Measurements from ENCODE around the gene CCDC142.
"Not testable (repeated sequence)": the region's sequence is repeated elsewhere in the genome, so short reads cannot be mapped to it uniquely, and the experiment has no call there.

The CCDC142 gene

DNA sequence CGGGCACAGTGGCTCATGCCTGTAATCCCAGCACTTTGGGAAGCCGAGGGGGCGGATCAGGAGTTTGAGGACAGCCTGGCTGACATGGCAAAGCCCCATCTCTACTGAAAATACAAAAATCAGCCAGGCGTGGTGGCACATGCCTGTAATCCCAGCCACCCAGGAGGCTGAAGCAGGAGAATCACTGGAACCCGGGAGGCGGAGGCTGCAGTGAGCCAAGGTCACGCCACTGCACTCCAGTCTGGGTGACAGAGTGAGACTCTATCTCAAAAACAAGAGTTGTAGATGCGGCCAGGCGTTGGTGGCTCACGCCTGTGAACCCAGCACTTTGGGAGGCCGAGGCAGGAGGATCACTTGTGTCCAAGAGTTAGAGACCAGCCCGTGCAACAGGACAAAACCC, 12.1 kb downstream of the CCDC142 start:
- H3K9me3 Mint-ChIP-seq, ATAC-seq, H3K27me3 Mint-ChIP-seq: not testable (repeated sequence)
- peak overlapping the region; percentile 78 for H3K27ac Mint-ChIP-seq
- peak overlapping the region; percentile 63 for H3K4me3 Mint-ChIP-seq
- peaks cover 25% of the 10 kb centered on the region for H3K4me1 Mint-ChIP-seq
- peaks cover 26% of the 10 kb centered on the region for H3K36me3 Mint-ChIP-seq

DNA sequence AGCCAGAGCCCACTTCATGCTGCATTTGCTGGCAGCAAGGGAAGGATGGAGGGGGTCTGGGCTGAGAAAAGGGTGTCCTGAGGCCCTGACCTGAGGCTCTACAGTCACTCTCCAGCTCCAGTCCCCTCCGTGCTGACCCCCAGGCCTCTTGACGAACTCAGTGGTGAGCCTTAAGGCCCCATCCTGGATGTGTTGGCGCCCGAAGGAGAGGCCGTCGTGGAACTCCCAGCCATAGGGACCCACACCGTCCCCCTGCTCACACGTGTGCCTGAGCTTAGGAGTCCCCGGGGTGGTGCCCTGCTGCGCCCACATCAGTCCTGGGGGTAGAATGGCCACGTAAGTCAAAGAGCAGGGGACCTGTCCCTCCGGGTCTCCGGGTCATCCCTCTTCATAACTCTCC, 18.4 kb downstream of the CCDC142 start:
- Mint-ChIP-seq H3K4me1 (peaks cover 31% of the 10 kb centered on the region), H3K4me3 (peak overlapping the region; percentile 93), H3K27ac (peak overlapping the region; percentile 93), H3K36me3 (peaks cover 28% of the 10 kb centered on the region), H3K27me3 (no peaks in the 10 kb centered on the region), H3K9me3 (no peaks in the 10 kb centered on the region)
- peak; percentile 3 for ATAC-seq

DNA sequence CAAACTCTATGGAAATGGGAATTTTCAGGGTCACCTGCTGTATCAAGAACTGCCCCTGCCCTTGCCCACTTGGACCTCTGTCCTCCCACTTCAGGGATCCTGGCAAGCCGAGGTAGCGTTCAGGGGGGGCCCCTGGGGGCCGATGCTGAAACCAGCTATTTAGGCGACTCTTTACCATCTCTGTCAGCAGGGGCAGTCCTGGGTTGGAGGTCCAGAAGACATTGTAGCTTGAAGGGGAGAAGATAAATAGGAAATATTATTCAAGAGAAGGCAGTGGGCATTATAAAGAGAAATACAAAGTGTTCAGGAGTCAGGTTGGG, 20.1 kb downstream of the CCDC142 start:
- no peaks in the 10 kb centered on the region for H3K9me3 Mint-ChIP-seq
- H3K27ac Mint-ChIP-seq, result peak overlapping the region; percentile 14
- peaks cover 40% of the 10 kb centered on the region for H3K4me1 Mint-ChIP-seq
- H3K36me3 Mint-ChIP-seq, result peaks cover 28% of the 10 kb centered on the region
- H3K27me3 Mint-ChIP-seq, result no peaks in the 10 kb centered on the region
- ATAC-seq, result no peak
- H3K4me3 Mint-ChIP-seq, result no peak overlapping the region

DNA sequence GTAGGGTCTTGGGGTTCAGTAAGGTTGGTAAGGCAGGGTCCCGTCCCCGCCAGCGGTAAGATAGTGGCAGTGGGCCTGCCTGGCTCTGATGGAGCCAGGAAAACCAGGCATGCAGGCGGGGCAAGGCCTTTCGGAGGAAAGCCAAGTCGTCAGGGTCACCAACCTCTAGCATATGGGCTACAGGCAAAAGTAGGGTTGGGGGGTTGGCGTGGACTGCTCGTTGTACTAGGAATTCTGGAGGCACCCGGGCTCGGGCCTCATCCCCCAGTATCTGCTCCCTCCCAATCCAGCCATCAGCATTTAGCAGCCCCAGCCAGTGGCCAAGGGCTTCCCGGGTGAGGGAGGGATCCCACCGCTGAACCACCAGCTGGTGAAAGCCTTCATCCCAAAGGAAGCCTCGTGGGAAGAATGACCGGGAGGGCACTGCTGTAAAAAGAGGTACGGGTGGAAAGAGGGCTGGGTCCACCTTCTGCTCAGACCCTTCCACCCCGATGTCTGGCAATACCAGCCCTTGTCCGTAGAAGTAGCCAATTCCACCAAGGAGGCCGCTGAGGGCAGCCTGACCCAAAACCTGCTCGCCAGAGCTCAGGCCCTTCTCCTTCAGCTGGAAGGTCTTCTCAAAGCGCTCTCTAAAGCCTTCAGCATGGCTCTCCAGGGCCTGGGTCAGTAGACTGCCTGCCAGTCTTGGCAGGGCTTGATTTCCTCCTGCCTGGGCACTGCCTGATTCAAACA, 20.6 kb downstream of the CCDC142 start:
- Mint-ChIP-seq H3K27me3 (no peaks in the 10 kb centered on the region), H3K4me1 (peaks cover 42% of the 10 kb centered on the region), H3K4me3 (no peak overlapping the region)

DNA sequence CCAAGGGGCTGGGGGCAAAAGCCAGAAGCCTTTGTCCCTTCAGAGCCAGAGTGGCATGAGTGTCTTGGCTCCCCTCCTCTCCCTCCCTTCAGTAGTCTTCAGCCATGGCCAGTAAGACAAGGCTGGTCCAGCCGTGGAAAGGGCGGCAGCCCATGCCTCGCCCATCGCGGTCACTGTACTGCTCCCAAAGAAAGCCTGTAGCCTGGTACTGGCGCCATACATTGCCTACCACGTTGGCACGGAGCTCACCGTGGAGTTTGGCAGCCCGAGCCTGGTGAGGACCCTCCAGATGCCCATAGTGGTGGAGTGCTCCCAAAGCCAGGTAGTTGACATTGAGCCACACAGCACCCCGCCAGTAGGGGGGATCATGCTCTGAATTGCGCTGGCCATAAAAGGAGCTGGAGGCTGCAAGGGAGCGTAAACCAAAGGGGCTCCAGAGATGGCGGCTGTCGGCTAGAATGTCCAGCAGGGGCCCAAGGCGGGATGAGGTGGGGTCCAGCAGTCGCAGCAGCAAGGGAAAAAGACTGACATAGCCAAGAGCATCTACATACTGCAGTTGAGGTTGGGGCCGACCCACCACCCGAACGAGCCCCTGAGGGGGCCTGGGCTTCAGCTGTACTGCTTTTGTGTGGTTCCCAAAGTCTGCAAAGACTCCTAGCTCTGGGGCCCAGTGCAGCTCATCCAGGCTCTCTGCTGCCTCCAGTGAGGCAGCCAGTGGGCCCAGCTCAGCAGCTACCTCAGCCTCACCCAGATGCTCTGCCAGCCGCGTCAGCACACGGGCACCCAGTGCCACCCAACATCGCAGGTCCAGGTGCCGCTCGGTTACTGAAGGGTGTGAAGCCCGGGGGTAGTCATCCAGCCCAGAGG, 21.4 kb downstream of the CCDC142 start:
- Mint-ChIP-seq H3K4me3 (no peak overlapping the region), H3K27ac (no peak overlapping the region), H3K9me3 (no peaks in the 10 kb centered on the region), H3K4me1 (peaks cover 50% of the 10 kb centered on the region), H3K36me3 (peaks cover 30% of the 10 kb centered on the region), H3K27me3 (no peaks in the 10 kb centered on the region)
- ATAC-seq, result no peak

More for the DNA sequence above, 20.6 kb downstream of the CCDC142 start:
- Mint-ChIP-seq H3K27ac (peak overlapping the region; percentile 14), H3K9me3 (no peaks in the 10 kb centered on the region), H3K36me3 (peaks cover 28% of the 10 kb centered on the region)
- no peak for ATAC-seq

DNA sequence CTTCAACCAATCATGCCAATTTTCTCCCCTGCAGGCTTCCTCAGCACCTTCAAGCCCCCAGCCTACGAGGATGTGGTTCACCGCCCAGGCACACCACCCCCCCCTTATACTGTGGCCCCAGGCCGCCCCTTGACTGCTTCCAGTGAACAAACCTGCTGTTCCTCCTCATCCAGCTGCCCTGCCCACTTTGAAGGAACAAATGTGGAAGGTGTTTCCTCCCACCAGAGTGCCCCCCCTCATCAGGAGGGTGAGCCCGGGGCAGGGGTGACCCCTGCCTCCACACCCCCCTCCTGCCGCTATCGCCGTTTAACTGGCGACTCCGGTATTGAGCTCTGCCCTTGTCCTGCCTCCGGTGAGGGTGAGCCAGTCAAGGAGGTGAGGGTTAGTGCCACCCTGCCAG, 22.6 kb downstream of the CCDC142 start:
- not testable (repeated sequence) for ATAC-seq, H3K9me3 Mint-ChIP-seq, H3K27me3 Mint-ChIP-seq
- H3K4me1 Mint-ChIP-seq, result peaks cover 56% of the 10 kb centered on the region
- peaks cover 42% of the 10 kb centered on the region for H3K36me3 Mint-ChIP-seq
- H3K27ac Mint-ChIP-seq, result peak overlapping the region; percentile 96
- peak overlapping the region; percentile 74 for H3K4me3 Mint-ChIP-seq

DNA sequence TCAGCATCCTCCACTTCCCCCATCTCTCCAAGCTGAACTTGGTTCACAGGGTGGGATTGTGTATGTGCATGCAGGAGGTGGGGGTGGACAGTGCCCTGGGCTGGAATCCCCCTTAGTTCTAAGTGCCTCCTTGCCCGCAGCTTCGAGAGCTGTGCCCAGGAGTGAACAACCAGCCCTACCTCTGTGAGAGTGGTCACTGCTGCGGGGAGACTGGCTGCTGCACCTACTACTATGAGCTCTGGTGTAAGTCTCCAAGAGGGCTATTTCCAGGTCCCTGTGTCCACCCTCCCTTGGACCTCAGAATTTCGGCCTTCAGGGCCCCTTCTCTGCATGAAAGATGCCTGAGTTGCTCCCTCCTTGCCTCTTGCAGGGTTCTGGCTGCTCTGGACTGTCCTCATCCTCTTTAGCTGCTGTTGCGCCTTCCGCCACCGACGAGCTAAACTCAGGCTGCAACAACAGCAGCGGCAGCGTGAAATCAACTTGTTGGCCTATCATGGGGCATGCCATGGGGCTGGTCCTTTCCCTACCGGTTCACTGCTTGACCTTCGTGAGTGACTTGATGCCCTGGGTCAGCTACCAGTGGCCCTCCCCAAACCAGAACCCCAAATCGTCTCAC, 23.2 kb downstream of the CCDC142 start:
- Mint-ChIP-seq H3K36me3 (peaks cover 44% of the 10 kb centered on the region), H3K27ac (peak overlapping the region; percentile 96), H3K4me3 (peak overlapping the region; percentile 74), H3K4me1 (peaks cover 62% of the 10 kb centered on the region)
- not testable (repeated sequence) for H3K27me3 Mint-ChIP-seq, H3K9me3 Mint-ChIP-seq, ATAC-seq

DNA sequence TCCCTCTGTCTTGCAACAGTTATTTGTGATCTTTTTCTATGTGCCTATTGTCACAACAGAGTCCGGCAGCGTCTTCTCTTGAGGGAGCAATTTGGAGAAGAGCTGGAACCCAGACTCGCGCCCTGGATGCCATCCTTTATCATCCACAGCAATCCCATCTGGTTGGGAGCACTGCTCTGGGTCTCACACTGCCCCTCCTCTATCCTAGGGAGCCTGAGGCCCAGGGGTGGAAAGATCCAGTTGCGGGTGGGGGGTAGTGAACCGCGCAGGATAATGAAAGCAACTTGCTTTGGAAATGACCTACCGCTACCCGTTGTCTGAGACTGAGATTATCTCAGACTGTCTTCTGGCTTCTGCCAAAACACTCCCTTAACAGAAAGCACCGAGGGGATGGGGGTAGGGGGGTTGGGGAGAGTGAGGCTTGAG, 23.8 kb downstream of the CCDC142 start:
- peak overlapping the region; percentile 91 for H3K4me3 Mint-ChIP-seq
- H3K36me3 Mint-ChIP-seq, result peaks cover 44% of the 10 kb centered on the region
- H3K9me3 Mint-ChIP-seq, result no peaks in the 10 kb centered on the region
- peak overlapping the region; percentile 96 for H3K27ac Mint-ChIP-seq
- ATAC-seq, result no peak
- peaks cover 66% of the 10 kb centered on the region for H3K4me1 Mint-ChIP-seq
- no peaks in the 10 kb centered on the region for H3K27me3 Mint-ChIP-seq

DNA sequence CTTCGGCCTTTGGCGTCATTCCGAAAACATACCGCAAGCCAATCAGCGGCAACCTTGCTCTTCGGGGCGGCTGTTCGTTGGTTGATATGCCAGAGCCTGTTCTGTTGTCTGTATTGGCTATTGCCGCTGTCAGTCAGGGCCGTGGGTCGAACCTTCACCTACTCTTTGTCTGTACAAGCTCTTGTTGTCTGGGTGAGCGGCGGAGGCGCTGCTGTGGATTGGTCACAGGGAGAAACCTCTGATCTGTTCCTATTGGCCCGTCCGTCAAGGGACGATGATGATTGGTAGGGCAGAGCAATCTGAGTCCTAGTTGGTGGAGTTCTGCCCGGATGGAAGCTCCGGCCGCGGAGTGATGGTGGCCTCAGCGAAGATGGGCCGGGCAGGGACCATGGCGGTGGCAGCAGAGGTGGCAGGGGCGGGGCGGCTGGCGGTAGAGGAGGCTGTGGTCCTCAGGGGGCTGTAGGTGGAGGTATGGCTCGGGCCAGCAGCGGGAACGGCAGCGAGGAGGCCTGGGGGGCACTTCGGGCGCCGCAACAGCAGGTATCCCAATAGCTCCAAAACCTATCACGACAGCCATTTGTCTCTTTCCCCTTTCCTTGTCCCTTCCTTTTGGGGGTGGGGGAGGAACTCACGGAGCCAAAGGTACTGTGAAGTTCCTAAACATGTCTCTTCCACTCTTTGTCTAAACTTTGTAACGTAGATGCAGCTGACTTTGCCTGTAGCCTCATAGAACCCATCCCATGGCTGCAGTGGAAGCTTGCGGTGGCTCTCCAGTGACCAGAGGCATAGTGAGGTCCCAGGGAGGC, 24.5 kb downstream of the CCDC142 start, which contains the start of gene WBP1:
WBP1 (plus strand) TSS at position 307 of the 806 bp plus-strand sequence; CDS start at position 472, 165 bp downstream.
- peak within 1 kb of the TSS; percentile 96 for H3K27ac Mint-ChIP-seq
- peak within 1 kb of the TSS; percentile 91 for H3K4me3 Mint-ChIP-seq
- H3K9me3 Mint-ChIP-seq, result no peaks in the 10 kb centered on the region
- peak; percentile 95 for ATAC-seq
- H3K27me3 Mint-ChIP-seq, result no peaks in the 10 kb centered on the region
- peaks cover 44% of the 10 kb centered on the region for H3K36me3 Mint-ChIP-seq
- H3K4me1 Mint-ChIP-seq, result peaks cover 64% of the 10 kb centered on the region

DNA sequence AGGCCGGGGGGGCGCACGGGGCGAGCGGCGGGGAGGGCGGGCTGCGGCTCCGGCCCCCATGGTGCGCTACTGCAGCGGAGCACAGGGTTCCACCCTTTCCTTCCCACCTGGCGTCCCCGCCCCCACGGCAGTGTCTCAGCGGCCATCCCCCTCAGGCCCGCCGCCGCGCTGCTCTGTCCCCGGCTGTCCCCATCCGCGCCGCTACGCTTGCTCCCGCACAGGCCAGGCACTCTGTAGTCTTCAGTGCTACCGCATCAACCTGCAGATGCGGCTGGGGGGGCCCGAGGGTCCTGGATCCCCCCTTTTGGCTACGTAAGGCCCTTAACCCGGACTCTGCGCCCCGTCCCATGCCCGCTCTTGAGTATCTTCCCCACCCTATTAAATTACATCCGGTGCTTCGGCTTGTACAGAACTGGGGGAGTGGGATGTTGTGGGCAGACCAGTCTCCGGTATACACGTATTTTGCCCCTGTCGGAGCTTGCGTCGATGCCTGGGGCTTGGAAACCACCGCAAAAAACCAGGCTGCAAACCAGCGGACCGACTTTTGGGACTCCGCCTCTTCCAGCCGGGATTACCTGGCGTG, 25.2 kb downstream of the CCDC142 start:
- peak; percentile 76 for ATAC-seq
- H3K27me3 Mint-ChIP-seq, result no peaks in the 10 kb centered on the region
- no peaks in the 10 kb centered on the region for H3K9me3 Mint-ChIP-seq
- H3K4me1 Mint-ChIP-seq, result peaks cover 63% of the 10 kb centered on the region
- peak overlapping the region; percentile 91 for H3K4me3 Mint-ChIP-seq
- peak overlapping the region; percentile 96 for H3K27ac Mint-ChIP-seq
- peaks cover 37% of the 10 kb centered on the region for H3K36me3 Mint-ChIP-seq

DNA sequence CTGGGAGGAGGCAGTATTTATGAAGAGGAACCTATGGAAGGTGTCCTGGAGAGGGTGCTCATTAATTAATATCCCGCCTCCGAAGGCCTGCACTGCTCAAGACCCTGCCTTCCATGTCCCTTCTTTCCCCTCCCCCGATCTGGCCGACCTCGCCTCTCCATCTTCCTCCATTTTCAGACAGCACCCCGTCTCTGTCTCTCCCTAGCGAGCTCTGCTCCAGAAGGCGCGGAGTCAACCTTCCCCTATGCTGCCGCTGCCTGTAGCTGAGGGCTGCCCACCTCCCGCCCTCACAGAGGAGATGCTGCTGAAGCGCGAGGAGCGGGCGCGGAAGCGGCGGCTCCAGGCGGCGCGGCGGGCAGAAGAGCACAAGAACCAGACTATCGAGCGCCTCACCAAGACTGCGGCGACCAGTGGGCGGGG, 25.7 kb downstream of the CCDC142 start:
- H3K36me3 Mint-ChIP-seq, result peaks cover 32% of the 10 kb centered on the region
- H3K4me3 Mint-ChIP-seq, result peak overlapping the region; percentile 91
- ATAC-seq, result no peak
- H3K27me3 Mint-ChIP-seq, result no peaks in the 10 kb centered on the region
- peaks cover 62% of the 10 kb centered on the region for H3K4me1 Mint-ChIP-seq
- peak overlapping the region; percentile 96 for H3K27ac Mint-ChIP-seq
- no peaks in the 10 kb centered on the region for H3K9me3 Mint-ChIP-seq

DNA sequence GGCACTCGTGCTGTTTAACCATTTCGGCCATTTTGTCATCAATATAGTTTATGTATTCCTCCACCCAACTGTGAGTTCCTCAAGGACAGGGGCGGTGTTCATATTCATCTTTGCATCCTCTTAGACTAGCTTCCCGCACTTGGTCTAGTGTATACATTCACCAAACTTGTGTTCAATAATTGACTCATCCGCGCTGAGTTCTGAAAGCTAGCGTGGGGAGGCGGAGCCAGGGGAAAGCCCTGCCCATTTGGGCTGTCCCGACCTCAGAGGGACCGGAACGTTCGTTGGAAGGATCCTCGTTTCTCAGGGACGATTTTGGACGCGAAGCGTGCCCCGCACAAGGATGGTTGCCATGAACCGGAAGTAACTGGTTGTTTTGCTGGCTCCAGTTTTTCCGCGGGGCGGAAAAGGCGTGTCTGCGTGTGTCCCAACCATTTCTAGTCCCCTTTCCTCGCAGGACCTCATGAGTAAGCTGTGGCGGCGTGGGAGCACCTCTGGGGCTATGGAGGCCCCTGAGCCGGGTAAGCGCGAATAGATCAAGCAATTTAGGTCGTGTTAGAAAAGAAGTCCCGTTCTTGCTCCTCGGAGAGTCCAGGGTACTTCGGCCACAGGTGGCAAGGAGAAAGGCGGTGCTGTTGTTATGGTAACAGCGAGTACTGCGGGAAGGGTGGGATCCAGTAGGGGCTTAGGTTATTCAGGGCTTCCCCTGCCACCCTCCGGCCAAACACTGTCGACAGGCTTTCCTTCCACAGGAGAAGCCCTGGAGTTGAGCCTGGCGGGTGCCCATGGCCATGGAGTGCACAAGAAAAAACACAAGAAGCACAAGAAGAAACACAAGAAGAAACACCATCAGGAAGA, 27.9 kb downstream of the CCDC142 start, which contains the start of gene INO80B:
INO80B (plus strand) TSS at position 434 of the 858 bp plus-strand sequence; CDS start at position 464, 30 bp downstream.
- H3K27ac Mint-ChIP-seq, result peak within 1 kb of the TSS; percentile 96
- peak; percentile 64 for ATAC-seq
- H3K4me3 Mint-ChIP-seq, result peak within 1 kb of the TSS; percentile 91
- H3K9me3 Mint-ChIP-seq, result no peaks in the 10 kb centered on the region
- H3K27me3 Mint-ChIP-seq, result no peaks in the 10 kb centered on the region
- peaks cover 53% of the 10 kb centered on the region for H3K4me1 Mint-ChIP-seq
- peaks cover 17% of the 10 kb centered on the region for H3K36me3 Mint-ChIP-seq

DNA sequence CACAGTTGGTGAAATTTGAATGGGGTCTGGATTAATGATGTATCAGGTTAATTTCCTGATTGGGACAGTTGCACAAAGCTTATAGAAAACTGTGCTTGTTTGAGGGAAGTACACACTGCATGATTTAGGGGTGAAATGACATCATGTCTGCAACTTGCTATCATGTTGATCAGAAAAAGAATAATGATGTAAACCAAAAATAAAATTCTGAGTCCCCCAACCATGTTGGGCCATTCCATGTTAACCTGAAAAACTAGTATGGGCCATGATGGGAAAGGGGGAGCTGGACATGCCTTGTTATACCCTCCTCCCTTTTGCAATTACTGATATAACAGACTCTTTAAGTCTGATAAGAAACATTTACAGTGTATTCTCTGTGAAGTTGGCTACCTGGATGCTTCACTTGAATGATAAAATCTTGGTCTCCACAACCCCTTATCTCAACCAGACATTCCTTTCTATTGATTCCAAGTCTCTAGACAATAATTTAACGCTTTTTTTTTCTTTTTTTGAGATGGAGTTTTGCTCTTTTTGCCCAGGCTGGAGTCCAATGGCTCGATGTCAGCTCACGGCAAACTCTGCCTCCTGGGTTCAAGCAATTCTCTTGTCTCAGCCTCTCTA, 32.1 kb downstream of the CCDC142 start:
- peaks cover 7% of the 10 kb centered on the region for H3K36me3 Mint-ChIP-seq
- H3K4me1 Mint-ChIP-seq, result peaks cover 21% of the 10 kb centered on the region
- no peak overlapping the region for H3K27ac Mint-ChIP-seq
- no peak overlapping the region for H3K4me3 Mint-ChIP-seq
- no peak for ATAC-seq
- H3K27me3 Mint-ChIP-seq, result peaks cover under 1% of the 10 kb centered on the region
- no peaks in the 10 kb centered on the region for H3K9me3 Mint-ChIP-seq

All from stimulated activated memory B cell treated with anti-CD40 and anti-IgM and Interleukin-4, amounts not matched to agents 10 μg/mL and 1 μg/mL and 100 μg/mL, for 72 hours (primary cell).